Suprapubic skin (tissue), 3 donors: ENCODE measurements around the gene TRIM44.

ENCODE experiments used
- CTCF ChIP-seq, 2 donors: fragments of 200-600 bp in 1 of 2; fragments of 450-650 bp in 1 of 2; sonication (generic) in 1 of 2; IDR thresholded peaks; one replicate each; pipeline ENCODE4 v1.5.1; 2016 to 2019; ENCODE audit warnings: antibody characterized with exemption in 2 of 2, mild to moderate bottlenecking in 1 of 2, moderate library complexity in 1 of 2
- EP300 ChIP-seq: sonication (generic); formaldehyde crosslinking; IDR thresholded peaks from one replicate; pipeline ENCODE4 v1.6.1; 2017; ENCODE audit warnings: antibody characterized with exemption
- POLR2A ChIP-seq, 2 donors: fragments of 450-650 bp; IDR thresholded peaks; one replicate each; pipeline ENCODE4 v1.6.1; 2017; ENCODE audit warnings: antibody characterized with exemption in 2 of 2, mild to moderate bottlenecking in 2 of 2, moderate library complexity in 2 of 2

- TF ChIP-seq CTCF (IDR thresholded peaks at IDR 0.05) (no peak), EP300 (no peak), POLR2A (IDR thresholded peaks at IDR 0.05) (no peak)
Measured at GRCh38 chr11:35672608-35673007, 10.0 kb downstream of the TRIM44 start.
